ENCODE data around the gene ALDOC.
"Not testable (repeated sequence)": the region's sequence is repeated elsewhere in the genome, so short reads cannot be mapped to it uniquely, and the experiment has no call there.

Gene ALDOC

GRCh38 chr17:28580959-28581358 lies 4.3 kb upstream of the ALDOC start:
- DNase-seq: no peak

- no peak for DNase-seq
Observed at GRCh38 chr17:28579526-28579925, 2.8 kb upstream of the ALDOC start.

- no peak for DNase-seq
Observed at GRCh38 chr17:28578246-28579195, 1.8 kb upstream of the ALDOC start.

GRCh38 chr17:28577466-28577824 lies 750 bp upstream of the ALDOC start:
- DNase-seq: no peak

GRCh38 chr17:28576016-28576415 lies 679 bp downstream of the ALDOC start:
- not testable (repeated sequence) for DNase-seq

- no peak for DNase-seq
Observed at GRCh38 chr17:28575126-28575795, 1.4 kb downstream of the ALDOC start.

- no peak for DNase-seq
Observed at GRCh38 chr17:28574526-28574925, 2.2 kb downstream of the ALDOC start.

GRCh38 chr17:28573966-28574480 lies 2.7 kb downstream of the ALDOC start:
- no peak for DNase-seq

GRCh38 chr17:28573521-28573920 lies 3.2 kb downstream of the ALDOC start:
- no peak for DNase-seq

- no peak for DNase-seq
Observed at GRCh38 chr17:28573040-28573380, 3.7 kb downstream of the ALDOC start.

- DNase-seq: no peak
Observed at GRCh38 chr17:28572259-28573039, 4.2 kb downstream of the ALDOC start.

GRCh38 chr17:28571361-28572122 lies 5.2 kb downstream of the ALDOC start, which contains the start of gene PIGS:
TSS of gene PIGS (minus strand) at chr17:28571524. CDS start at chr17:28571496, 28 bp downstream.
- DNase-seq: peak; percentile 83

GRCh38 chr17:28570716-28571360 lies 5.9 kb downstream of the ALDOC start:
- DNase-seq: no peak

GRCh38 chr17:28569446-28569845 lies 7.2 kb downstream of the ALDOC start:
- DNase-seq: no peak

- DNase-seq: no peak
Observed at GRCh38 chr17:28567604-28568003, 9.1 kb downstream of the ALDOC start.

- no peak for DNase-seq
Observed at GRCh38 chr17:28563475-28563874, 13.2 kb downstream of the ALDOC start.

- no peak for DNase-seq
Observed at GRCh38 chr17:28555022-28555421, 21.7 kb downstream of the ALDOC start.

GRCh38 chr17:28554565-28554964 lies 22.1 kb downstream of the ALDOC start:
- no peak for DNase-seq

GRCh38 chr17:28553000-28553505 lies 23.6 kb downstream of the ALDOC start:
- DNase-seq: no peak

GRCh38 chr17:28552176-28552999 lies 24.3 kb downstream of the ALDOC start, which contains the start of gene UNC119:
TSS of gene UNC119 (minus strand) at chr17:28552624. CDS start at chr17:28552557, 67 bp downstream.
- peak; percentile 40 for DNase-seq

All from KG1 (cell line).